Measurements from ENCODE around the gene GABRB2. TPM values are rescaled to one million over a fixed set of nuclear protein-coding genes. Genes with fewer than 3 reads are reported as not detected.
"Not testable (repeated sequence)": the region's sequence is repeated elsewhere in the genome, so short reads cannot be mapped to it uniquely, and the experiment has no call there.

The GABRB2 gene
- total RNA-seq, 1 donor from 2014 or later = 1.6 TPM

DNA sequence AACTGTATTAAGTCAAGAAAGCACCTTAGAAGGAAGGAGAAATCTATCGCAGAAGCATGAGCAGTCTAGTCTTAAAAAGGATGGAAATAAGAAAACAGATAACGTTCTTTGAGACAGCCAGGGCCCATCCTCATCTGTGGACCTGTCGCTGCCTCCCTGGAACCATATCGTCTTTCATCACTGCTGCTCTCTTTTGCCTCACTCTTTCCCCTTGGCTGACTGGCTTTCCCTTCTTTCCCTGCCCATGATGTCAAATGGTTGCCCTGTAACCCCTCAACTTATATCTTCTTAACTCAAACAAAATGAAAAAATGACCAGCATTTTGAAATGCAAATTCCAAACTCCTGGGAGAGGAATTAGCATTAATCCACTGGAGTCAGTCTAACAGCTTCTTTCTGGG lies 299.8 kb downstream of the GABRB2 start:
- ATAC-seq (no peak), DNase-seq (no peak)
- H3K36me3 ChIP-seq = no peaks in the 10 kb centered on the region
- H3K4me1 ChIP-seq = no peaks in the 10 kb centered on the region
- no peaks in the 10 kb centered on the region for H3K9me3 ChIP-seq
- intact Hi-C loops (cut with DNase I) = no loop called here
- H3K27me3 ChIP-seq = no peaks in the 10 kb centered on the region
- H3K27ac ChIP-seq = no peak overlapping the region
- TF ChIP-seq, protein P1, sequence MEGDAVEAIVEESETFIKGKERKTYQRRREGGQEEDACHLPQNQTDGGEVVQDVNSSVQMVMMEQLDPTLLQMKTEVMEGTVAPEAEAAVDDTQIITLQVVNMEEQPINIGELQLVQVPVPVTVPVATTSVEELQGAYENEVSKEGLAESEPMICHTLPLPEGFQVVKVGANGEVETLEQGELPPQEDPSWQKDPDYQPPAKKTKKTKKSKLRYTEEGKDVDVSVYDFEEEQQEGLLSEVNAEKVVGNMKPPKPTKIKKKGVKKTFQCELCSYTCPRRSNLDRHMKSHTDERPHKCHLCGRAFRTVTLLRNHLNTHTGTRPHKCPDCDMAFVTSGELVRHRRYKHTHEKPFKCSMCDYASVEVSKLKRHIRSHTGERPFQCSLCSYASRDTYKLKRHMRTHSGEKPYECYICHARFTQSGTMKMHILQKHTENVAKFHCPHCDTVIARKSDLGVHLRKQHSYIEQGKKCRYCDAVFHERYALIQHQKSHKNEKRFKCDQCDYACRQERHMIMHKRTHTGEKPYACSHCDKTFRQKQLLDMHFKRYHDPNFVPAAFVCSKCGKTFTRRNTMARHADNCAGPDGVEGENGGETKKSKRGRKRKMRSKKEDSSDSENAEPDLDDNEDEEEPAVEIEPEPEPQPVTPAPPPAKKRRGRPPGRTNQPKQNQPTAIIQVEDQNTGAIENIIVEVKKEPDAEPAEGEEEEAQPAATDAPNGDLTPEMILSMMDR (IDR thresholded peaks at IDR 0.05) = no peak
- no peak overlapping the region for H3K4me3 ChIP-seq

DNA sequence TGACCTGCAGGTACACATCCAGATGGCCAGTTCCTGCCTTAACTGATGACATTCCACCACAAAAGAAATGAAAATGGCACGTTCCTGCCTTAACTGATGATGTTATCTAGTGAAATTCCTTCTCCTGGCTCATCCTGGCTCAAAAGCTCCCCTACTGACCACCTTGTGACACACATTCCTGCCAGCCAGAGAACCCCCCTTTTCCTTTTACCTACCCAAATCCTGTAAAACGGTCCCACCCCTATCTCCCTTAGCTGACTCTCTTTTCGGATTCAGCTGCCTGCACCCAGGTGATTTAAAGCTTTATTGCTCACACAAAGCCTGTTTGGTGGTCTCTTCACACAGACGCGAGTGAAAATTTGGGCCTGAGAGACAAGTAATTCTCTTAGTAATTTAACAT lies 300.7 kb downstream of the GABRB2 start:
- H3K27me3 ChIP-seq; H3K9me3 ChIP-seq; H3K4me1 ChIP-seq; H3K27ac ChIP-seq; DNase-seq; intact Hi-C loops (cut with DNase I); ATAC-seq; H3K4me3 ChIP-seq; H3K36me3 ChIP-seq: not testable (repeated sequence)

Other genes starting within 250 kb of the GABRB2 start
- gene GABRA6, start 139.0 kb upstream of the GABRB2 start, total RNA-seq = not detected

All from upper lobe of right lung (tissue), 1 donor.